Panc1 (cell line): ENCODE measurements around the gene ENOPH1. TPM values are rescaled to one million over a fixed set of nuclear protein-coding genes. Genes with fewer than 3 reads are reported as not detected.
"Not testable (repeated sequence)": the region's sequence is repeated elsewhere in the genome, so short reads cannot be mapped to it uniquely, and the experiment has no call there.

Experiments used
- ATAC-seq: fragments of 200-7000 bp; cut with Tn5 transposase; 2 replicates; pipeline ENCODE4 v1.9.1; 2020; ENCODE audit warnings: mild to moderate bottlenecking, moderate library complexity
- BruUV-seq: library from RNA; stranded (reverse); fragments of 400-500 nt; replicated peaks from 2 replicates; lab custom pipeline; 2021; lab: Mats Ljungman, UMichigan
- CTCF ChIA-PET: fragments of 300-600 bp; sonication (Branson Sonifier 250); formaldehyde crosslinking; loops from one replicate; lab custom pipeline; 2022; ENCODE audit warnings: antibody characterized with exemption; lab: Charles Lee
- POLR2A ChIA-PET: fragments of 300-600 bp; sonication (Branson Sonifier 250); formaldehyde crosslinking; loops from one replicate; lab custom pipeline; 2022; ENCODE audit warnings: antibody characterized with exemption; lab: Charles Lee
- DNase-seq: peaks from one replicate; pipeline ENCODE4 v3.0.0-alpha.2; 2010; ENCODE audit warnings: low read depth, low spot score
- H3K27ac ChIP-seq: 2 replicates; pipeline ENCODE4 v1.5.1; 2011; ENCODE audit warnings: mild to moderate bottlenecking, low read length, inconsistent platforms
- H3K27me3 ChIP-seq: fragments of 200-500 bp; sonication (Bioruptor generic); 2 replicates; pipeline ENCODE4 v1.6.0; 2014; ENCODE audit warnings: low read length, inconsistent platforms; ENCODE audit not compliant: control insufficient read depth, insufficient read depth
- H3K36me3 ChIP-seq: fragments of 200-500 bp; sonication (Bioruptor generic); 2 replicates; pipeline ENCODE4 v1.5.1; 2014; ENCODE audit warnings: inconsistent platforms, mild to moderate bottlenecking, low read length, moderate library complexity; ENCODE audit not compliant: control insufficient read depth, insufficient read depth
- H3K4me1 ChIP-seq: 2 replicates; pipeline ENCODE4 v1.5.1; 2011; ENCODE audit warnings: inconsistent platforms, mild to moderate bottlenecking, low read length, moderate library complexity; ENCODE audit not compliant: control insufficient read depth, insufficient read depth
- H3K4me3 ChIP-seq, 2 experiments: 2 replicates each; pipeline ENCODE4 v1.5.1; 2011 to 2012; ENCODE audit warnings: low read depth in 2 of 2, low read length in 2 of 2, mild to moderate bottlenecking in 2 of 2, inconsistent platforms in 1 of 2, moderate library complexity in 1 of 2
- H3K9me3 ChIP-seq: fragments of 200-500 bp; sonication (Bioruptor generic); 2 replicates; pipeline ENCODE4 v1.5.1; 2014; ENCODE audit warnings: low read depth, mild to moderate bottlenecking, inconsistent platforms, low read length, moderate library complexity; ENCODE audit not compliant: control insufficient read depth, insufficient read depth
- POLR2AphosphoS5 ChIP-seq: IDR thresholded peaks from 2 replicates; pipeline ENCODE4 v1.6.1; 2012; ENCODE audit warnings: mild to moderate bottlenecking, low read depth, low read length, moderate library complexity
- SIN3A ChIP-seq: IDR thresholded peaks from 2 replicates; pipeline ENCODE4 v1.6.1; 2012; ENCODE audit warnings: low read depth, mild to moderate bottlenecking, low read length, moderate library complexity, borderline replicate concordance; ENCODE audit not compliant: insufficient read depth
- TCF7L2 ChIP-seq: IDR thresholded peaks from 2 replicates; pipeline ENCODE4 v1.6.1; 2011; ENCODE audit warnings: mild to moderate bottlenecking, low read depth, low read length, inconsistent platforms
- in situ Hi-C: cut with HindIII; loops from 2 replicates; pipeline ENCODE4 v1.10.0; 2016; ENCODE audit warnings: low sequenced_read_pairs, low pct_unique_long_range_greater_than_20kb
- intact Hi-C: fragments of 100-400 bp; cut with micrococcal nuclease; formaldehyde crosslinking; loops from one replicate; pipeline ENCODE4 v1.10.0; 2022; ENCODE audit not compliant: unreplicated experiment
- total RNA-seq: library from RNA; stranded (reverse); gene quantifications from one replicate; pipeline ENCODE4 v1.2.1, GENCODE V29; 2021; ENCODE audit not compliant: unreplicated experiment
- TF ChIP-seq, protein P1 (sequence below): fragments of 450-650 bp; IDR thresholded peaks from 2 replicates; pipeline ENCODE4 v1.5.1; 2017; ENCODE audit warnings: mild to moderate bottlenecking
- TF ChIP-seq, protein P2 (sequence below), 2 experiments: IDR thresholded peaks; 2 replicates each; pipeline ENCODE4 v1.6.1; 2011 to 2012; ENCODE audit warnings: low read depth in 2 of 2, control low read depth in 1 of 2, low read length in 1 of 2, mild to moderate bottlenecking in 1 of 2, moderate library complexity in 1 of 2; ENCODE audit not compliant: insufficient read depth in 1 of 2

Gene ENOPH1
- total RNA-seq, 1 experiment from 2014 or later = 34.7 TPM

DNA sequence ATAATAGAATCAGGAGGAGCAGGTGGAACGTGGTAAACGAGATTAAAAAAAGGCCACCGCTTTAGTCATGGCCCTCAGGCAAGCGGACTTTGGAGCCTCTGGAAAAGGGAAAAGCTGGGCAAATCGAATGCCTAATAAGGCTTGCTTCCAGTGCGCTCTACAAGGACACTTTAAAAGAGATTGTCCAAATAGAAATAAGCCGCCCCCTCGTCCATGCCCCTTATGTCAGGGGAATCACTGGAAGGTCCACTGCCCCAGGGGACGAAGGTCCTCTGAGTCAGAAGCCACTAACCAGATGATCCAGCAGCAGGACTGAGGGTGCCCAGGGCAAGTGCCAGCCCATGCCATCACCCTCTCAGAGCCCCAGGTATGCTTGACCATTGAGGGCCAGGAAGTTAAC lies 47.1 kb downstream of the ENOPH1 start:
- H3K4me1 ChIP-seq, BruUV-seq, CTCF ChIA-PET, H3K27ac ChIP-seq, intact Hi-C loops, H3K27me3 ChIP-seq, H3K4me3 ChIP-seq, POLR2A ChIA-PET, DNase-seq, H3K36me3 ChIP-seq, in situ Hi-C loops, ATAC-seq, H3K9me3 ChIP-seq: not testable (repeated sequence)

DNA sequence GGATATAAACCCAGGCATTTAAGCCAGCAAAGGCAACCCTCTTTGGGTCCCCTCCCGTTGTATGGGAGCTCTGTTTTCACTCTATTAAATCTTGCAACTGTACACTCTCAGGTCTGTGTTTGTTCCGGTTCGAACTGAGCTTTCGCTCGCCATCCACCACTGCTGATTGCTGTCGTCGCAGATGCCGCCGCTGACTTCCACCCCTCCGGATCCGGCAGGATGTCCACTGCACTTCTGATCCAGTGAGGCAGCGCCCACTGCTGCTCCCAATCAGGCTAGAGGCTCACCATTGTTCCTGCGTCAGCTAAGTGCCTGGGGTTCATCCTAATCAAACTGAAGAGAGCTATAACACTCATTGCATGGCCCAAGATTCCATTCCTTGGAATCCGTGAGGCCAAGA lies 49.2 kb downstream of the ENOPH1 start:
- ChIA-PET CTCF (no interaction called here), POLR2A (no interaction called here)
- no peaks in the 10 kb centered on the region for H3K9me3 ChIP-seq
- BruUV-seq = no TSS peak
- DNase-seq = no peak
- no peak for ATAC-seq
- H3K36me3 ChIP-seq = no peaks in the 10 kb centered on the region
- no peaks in the 10 kb centered on the region for H3K27me3 ChIP-seq
- H3K4me1 ChIP-seq = no peaks in the 10 kb centered on the region
- H3K27ac ChIP-seq = no peak overlapping the region
- in situ Hi-C loops (no loop called here), intact Hi-C loops (no loop called here)
- TF ChIP-seq, protein P1, sequence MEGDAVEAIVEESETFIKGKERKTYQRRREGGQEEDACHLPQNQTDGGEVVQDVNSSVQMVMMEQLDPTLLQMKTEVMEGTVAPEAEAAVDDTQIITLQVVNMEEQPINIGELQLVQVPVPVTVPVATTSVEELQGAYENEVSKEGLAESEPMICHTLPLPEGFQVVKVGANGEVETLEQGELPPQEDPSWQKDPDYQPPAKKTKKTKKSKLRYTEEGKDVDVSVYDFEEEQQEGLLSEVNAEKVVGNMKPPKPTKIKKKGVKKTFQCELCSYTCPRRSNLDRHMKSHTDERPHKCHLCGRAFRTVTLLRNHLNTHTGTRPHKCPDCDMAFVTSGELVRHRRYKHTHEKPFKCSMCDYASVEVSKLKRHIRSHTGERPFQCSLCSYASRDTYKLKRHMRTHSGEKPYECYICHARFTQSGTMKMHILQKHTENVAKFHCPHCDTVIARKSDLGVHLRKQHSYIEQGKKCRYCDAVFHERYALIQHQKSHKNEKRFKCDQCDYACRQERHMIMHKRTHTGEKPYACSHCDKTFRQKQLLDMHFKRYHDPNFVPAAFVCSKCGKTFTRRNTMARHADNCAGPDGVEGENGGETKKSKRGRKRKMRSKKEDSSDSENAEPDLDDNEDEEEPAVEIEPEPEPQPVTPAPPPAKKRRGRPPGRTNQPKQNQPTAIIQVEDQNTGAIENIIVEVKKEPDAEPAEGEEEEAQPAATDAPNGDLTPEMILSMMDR = no peak
- TF ChIP-seq TCF7L2 (no peak), POLR2AphosphoS5 (no peak), SIN3A (no peak)
- TF ChIP-seq, protein P2, sequence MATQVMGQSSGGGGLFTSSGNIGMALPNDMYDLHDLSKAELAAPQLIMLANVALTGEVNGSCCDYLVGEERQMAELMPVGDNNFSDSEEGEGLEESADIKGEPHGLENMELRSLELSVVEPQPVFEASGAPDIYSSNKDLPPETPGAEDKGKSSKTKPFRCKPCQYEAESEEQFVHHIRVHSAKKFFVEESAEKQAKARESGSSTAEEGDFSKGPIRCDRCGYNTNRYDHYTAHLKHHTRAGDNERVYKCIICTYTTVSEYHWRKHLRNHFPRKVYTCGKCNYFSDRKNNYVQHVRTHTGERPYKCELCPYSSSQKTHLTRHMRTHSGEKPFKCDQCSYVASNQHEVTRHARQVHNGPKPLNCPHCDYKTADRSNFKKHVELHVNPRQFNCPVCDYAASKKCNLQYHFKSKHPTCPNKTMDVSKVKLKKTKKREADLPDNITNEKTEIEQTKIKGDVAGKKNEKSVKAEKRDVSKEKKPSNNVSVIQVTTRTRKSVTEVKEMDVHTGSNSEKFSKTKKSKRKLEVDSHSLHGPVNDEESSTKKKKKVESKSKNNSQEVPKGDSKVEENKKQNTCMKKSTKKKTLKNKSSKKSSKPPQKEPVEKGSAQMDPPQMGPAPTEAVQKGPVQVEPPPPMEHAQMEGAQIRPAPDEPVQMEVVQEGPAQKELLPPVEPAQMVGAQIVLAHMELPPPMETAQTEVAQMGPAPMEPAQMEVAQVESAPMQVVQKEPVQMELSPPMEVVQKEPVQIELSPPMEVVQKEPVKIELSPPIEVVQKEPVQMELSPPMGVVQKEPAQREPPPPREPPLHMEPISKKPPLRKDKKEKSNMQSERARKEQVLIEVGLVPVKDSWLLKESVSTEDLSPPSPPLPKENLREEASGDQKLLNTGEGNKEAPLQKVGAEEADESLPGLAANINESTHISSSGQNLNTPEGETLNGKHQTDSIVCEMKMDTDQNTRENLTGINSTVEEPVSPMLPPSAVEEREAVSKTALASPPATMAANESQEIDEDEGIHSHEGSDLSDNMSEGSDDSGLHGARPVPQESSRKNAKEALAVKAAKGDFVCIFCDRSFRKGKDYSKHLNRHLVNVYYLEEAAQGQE (IDR thresholded peaks at IDR 0.05; ENCODE audit: insufficient read depth in 1 of 2, low read depth in 2 of 2, low read length in 1 of 2) = no peak
- no peak overlapping the region for H3K4me3 ChIP-seq

DNA sequence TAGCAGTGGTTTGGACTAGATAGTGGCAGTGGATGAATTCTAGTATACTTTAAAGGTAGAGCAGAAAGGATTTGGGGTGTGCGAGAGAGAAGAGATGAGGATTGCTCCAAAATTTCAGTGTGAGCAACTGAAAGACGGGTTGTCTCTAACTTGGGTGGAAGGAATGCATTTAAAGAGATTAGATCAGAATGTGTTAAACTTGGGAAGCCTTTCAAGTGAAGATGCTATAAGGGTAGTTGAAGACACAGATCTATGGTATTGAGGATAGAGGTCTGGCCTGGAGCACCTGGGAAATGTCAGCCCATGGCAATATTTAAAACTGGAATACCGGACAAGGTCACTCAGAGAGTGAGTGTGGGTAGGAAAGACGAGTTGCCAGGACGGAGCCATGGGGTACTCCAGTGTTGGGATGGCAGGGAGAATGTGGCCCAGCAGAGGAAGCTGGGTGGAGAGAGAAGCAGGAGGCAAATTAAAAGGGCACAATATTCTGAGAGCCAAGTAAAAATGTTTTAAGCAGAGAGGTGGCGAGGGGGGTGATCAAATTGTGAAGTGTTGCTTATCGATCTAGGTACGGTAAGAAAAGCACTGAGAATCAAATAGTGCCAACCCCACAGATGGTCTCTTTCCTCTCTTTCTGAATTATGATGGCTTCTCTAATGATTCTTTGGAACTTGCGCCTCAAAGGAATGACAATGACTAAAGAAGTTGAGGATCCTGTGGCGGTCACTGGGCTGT lies 50.5 kb downstream of the ENOPH1 start:
- in situ Hi-C loops = no loop called here
- Histone ChIP-seq H3K27me3 (no peaks in the 10 kb centered on the region), H3K4me3 (no peak overlapping the region), H3K9me3 (no peaks in the 10 kb centered on the region), H3K36me3 (no peaks in the 10 kb centered on the region), H3K27ac (no peak overlapping the region), H3K4me1 (no peaks in the 10 kb centered on the region)
- CTCF ChIA-PET = interaction anchor here (0.6 kb wide), 1 partner anchor 174 kb away, joined by 5 read pairs; no protein-coding TSS in a partner anchor
- POLR2A ChIA-PET = no interaction called here
- no TSS peak for BruUV-seq
- intact Hi-C loops = no loop called here
- DNase-seq (no peak), ATAC-seq (no peak)
- no peak for TF ChIP-seq SIN3A
- TF ChIP-seq TCF7L2 = no peak
- TF ChIP-seq, protein P1 = no peak
- TF ChIP-seq, protein P2 (IDR thresholded peaks at IDR 0.05; ENCODE audit: insufficient read depth in 1 of 2, low read depth in 2 of 2, low read length in 1 of 2) = no peak
- no peak for TF ChIP-seq POLR2AphosphoS5
